Measurements from ENCODE around the gene SLCO2A1.

SLCO2A1 gene

GRCh38 chr3:133997871-133998635, 31.7 kb downstream of the SLCO2A1 start:
- DNase-seq: no peak

- DNase-seq: no peak
Observed at GRCh38 chr3:133996996-133997395, 32.7 kb downstream of the SLCO2A1 start.

GRCh38 chr3:133996251-133996661, 33.5 kb downstream of the SLCO2A1 start:
- DNase-seq: peak; percentile 70

- peak; percentile 64 for DNase-seq
Observed at GRCh38 chr3:133995264-133995663, 34.5 kb downstream of the SLCO2A1 start.

- no peak for DNase-seq
Observed at GRCh38 chr3:133994166-133994890, 35.4 kb downstream of the SLCO2A1 start.

GRCh38 chr3:133992951-133993620, 36.6 kb downstream of the SLCO2A1 start:
- DNase-seq: no peak

GRCh38 chr3:133992381-133992780, 37.3 kb downstream of the SLCO2A1 start:
- DNase-seq: no peak

- DNase-seq: no peak
Observed at GRCh38 chr3:133991637-133992036, 38.1 kb downstream of the SLCO2A1 start.

GRCh38 chr3:133991209-133991608, 38.5 kb downstream of the SLCO2A1 start:
- DNase-seq: no peak

- DNase-seq: no peak
Observed at GRCh38 chr3:133989936-133990702, 39.6 kb downstream of the SLCO2A1 start.

GRCh38 chr3:133988631-133989161, 41.0 kb downstream of the SLCO2A1 start:
- DNase-seq: no peak

- DNase-seq: no peak
Observed at GRCh38 chr3:133987948-133988484, 41.7 kb downstream of the SLCO2A1 start.

- DNase-seq: no peak
Observed at GRCh38 chr3:133987136-133987535, 42.6 kb downstream of the SLCO2A1 start.

GRCh38 chr3:133986311-133986710, 43.4 kb downstream of the SLCO2A1 start:
- no peak for DNase-seq

- DNase-seq: no peak
Observed at GRCh38 chr3:133984975-133985374, 44.8 kb downstream of the SLCO2A1 start.

- no peak for DNase-seq
Observed at GRCh38 chr3:133983576-133984560, 45.9 kb downstream of the SLCO2A1 start.

- no peak for DNase-seq
Observed at GRCh38 chr3:133983126-133983525, 46.6 kb downstream of the SLCO2A1 start.

- no peak for DNase-seq
Observed at GRCh38 chr3:133980550-133980949, 49.2 kb downstream of the SLCO2A1 start.

- no peak for DNase-seq
Observed at GRCh38 chr3:133980035-133980434, 49.7 kb downstream of the SLCO2A1 start.

- peak; percentile 24 for DNase-seq
Observed at GRCh38 chr3:133979553-133979952, 50.2 kb downstream of the SLCO2A1 start.

- no peak for DNase-seq
Observed at GRCh38 chr3:133977568-133977967, 52.2 kb downstream of the SLCO2A1 start.
